Endodermal cell (in vitro differentiated cells): ENCODE measurements around the gene BPIFB2. TPM values are rescaled to one million over a fixed set of nuclear protein-coding genes. Genes with fewer than 3 reads are reported as not detected.
A peak's percentile ranks its signal among the peaks of the same experiment; 100 is the strongest.
"Not testable (repeated sequence)": the region's sequence is repeated elsewhere in the genome, so short reads cannot be mapped to it uniquely, and the experiment has no call there.

ENCODE experiments used
- DNase-seq: peaks from one replicate; pipeline ENCODE4 v3.0.0-alpha.2; 2017
- H3K27ac ChIP-seq: 2 replicates; pipeline ENCODE4 v1.5.1; 2013; ENCODE audit warnings: mild to moderate bottlenecking, low read depth, low read length, moderate library complexity
- H3K27me3 ChIP-seq: 2 replicates; pipeline ENCODE4 v1.6.1; 2013; ENCODE audit warnings: mild to moderate bottlenecking, low read length, moderate library complexity; ENCODE audit not compliant: insufficient read depth, control insufficient read depth, poor library complexity, severe bottlenecking
- H3K36me3 ChIP-seq: 2 replicates; pipeline ENCODE4 v1.7.0; 2013; ENCODE audit warnings: mild to moderate bottlenecking, low read length, moderate library complexity; ENCODE audit not compliant: control insufficient read depth, insufficient read depth
- H3K4me1 ChIP-seq: one replicate; pipeline ENCODE4 v1.7.0; 2013; ENCODE audit warnings: low read length; ENCODE audit not compliant: control insufficient read depth, insufficient read depth
- H3K4me3 ChIP-seq: 2 replicates; pipeline ENCODE4 v1.5.1; 2013; ENCODE audit warnings: mild to moderate bottlenecking, low read length, moderate library complexity
- H3K9ac ChIP-seq: 2 replicates; pipeline ENCODE4 v1.6.1; 2013; ENCODE audit warnings: mild to moderate bottlenecking, low read length, moderate library complexity; ENCODE audit not compliant: poor library complexity, severe bottlenecking; ENCODE audit errors: extremely low read depth
- H3K9me3 ChIP-seq: 2 replicates; pipeline ENCODE4 v1.6.1; 2013; ENCODE audit warnings: mild to moderate bottlenecking, low read length, moderate library complexity; ENCODE audit not compliant: control insufficient read depth
- H3K27ac Mint-ChIP-seq: 2 replicates; pipeline ENCODE4 v1.8.0; 2020; ENCODE audit warnings: mixed read lengths
- H3K27me3 Mint-ChIP-seq: 2 replicates; pipeline ENCODE4 v1.8.0; 2021; ENCODE audit warnings: mild to moderate bottlenecking, mixed read lengths; ENCODE audit not compliant: insufficient read depth
- H3K36me3 Mint-ChIP-seq: 2 replicates; pipeline ENCODE4 v1.8.0; 2020; ENCODE audit warnings: low read depth, mixed read lengths
- H3K4me1 Mint-ChIP-seq: 2 replicates; pipeline ENCODE4 v1.8.0; 2020; ENCODE audit warnings: mixed read lengths
- H3K4me3 Mint-ChIP-seq: 2 replicates; pipeline ENCODE4 v1.8.0; 2020; ENCODE audit warnings: mild to moderate bottlenecking, moderate library complexity, mixed read lengths
- H3K9me3 Mint-ChIP-seq: 2 replicates; pipeline ENCODE4 v1.8.0; 2020; ENCODE audit warnings: mild to moderate bottlenecking, mixed read lengths
- WGBS, 2 experiments: methylation state at CpG; one replicate each; pipeline versions ENCODE4 v1.1.5 to v1.1.7; 2013; ENCODE audit warnings: missing lambda C conversion rate in 2 of 2, mixed read lengths in 1 of 2; ENCODE audit not compliant: insufficient coverage in 1 of 2, insufficient read length in 1 of 2; 5-methylcytosine and 5-hydroxymethylcytosine counted together
- total RNA-seq, 2 donors: library from RNA; stranded (reverse); fragmentation: NEBNext Ultra II Directional in 1 of 2; extraction: Animal tissue kit (Norgen Biotek cat#: 25700) in 1 of 2; gene quantifications; 2 replicates in 1 of 2; 3 replicates in 1 of 2; pipeline ENCODE4 v1.2.1, GENCODE V29; 2021
- TF ChIP-seq, protein P1 (sequence below): fragments of 200-600 bp; sonication (generic); conservative IDR thresholded peaks from 2 replicates; pipeline ENCODE4 v1.5.0; 2021; ENCODE audit warnings: antibody characterized with exemption, mild to moderate bottlenecking

BPIFB2 gene
- total RNA-seq, 2 donors from 2014 or later, result not detected

DNA sequence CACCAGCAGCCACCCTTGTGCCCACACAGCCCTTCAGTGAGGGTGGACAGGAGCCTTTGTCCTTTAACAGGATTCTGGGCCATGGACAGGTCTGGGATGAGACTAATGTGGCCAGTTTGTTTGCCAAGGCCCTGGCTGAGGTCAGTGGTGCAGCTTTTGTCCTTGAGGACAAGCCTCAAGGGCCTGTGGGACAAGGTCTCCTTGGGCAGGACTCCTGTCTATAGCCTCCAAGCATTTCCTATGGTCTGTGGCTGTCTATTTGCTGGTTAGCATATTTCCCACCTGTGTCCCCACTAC, 47.3 kb upstream of the BPIFB2 start:
- H3K36me3 Mint-ChIP-seq, result peaks cover 16% of the 10 kb centered on the region
- H3K9me3 ChIP-seq, result peaks cover 28% of the 10 kb centered on the region
- TF ChIP-seq, protein P1, sequence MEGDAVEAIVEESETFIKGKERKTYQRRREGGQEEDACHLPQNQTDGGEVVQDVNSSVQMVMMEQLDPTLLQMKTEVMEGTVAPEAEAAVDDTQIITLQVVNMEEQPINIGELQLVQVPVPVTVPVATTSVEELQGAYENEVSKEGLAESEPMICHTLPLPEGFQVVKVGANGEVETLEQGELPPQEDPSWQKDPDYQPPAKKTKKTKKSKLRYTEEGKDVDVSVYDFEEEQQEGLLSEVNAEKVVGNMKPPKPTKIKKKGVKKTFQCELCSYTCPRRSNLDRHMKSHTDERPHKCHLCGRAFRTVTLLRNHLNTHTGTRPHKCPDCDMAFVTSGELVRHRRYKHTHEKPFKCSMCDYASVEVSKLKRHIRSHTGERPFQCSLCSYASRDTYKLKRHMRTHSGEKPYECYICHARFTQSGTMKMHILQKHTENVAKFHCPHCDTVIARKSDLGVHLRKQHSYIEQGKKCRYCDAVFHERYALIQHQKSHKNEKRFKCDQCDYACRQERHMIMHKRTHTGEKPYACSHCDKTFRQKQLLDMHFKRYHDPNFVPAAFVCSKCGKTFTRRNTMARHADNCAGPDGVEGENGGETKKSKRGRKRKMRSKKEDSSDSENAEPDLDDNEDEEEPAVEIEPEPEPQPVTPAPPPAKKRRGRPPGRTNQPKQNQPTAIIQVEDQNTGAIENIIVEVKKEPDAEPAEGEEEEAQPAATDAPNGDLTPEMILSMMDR, result no peak
- DNase-seq, result no peak
- H3K27me3 Mint-ChIP-seq, result peaks cover 4% of the 10 kb centered on the region
- H3K27ac ChIP-seq, result no peak overlapping the region
- no peak overlapping the region for H3K4me3 Mint-ChIP-seq
- no peak overlapping the region for H3K27ac Mint-ChIP-seq
- H3K4me1 ChIP-seq, result peaks cover 8% of the 10 kb centered on the region
- H3K4me1 Mint-ChIP-seq, result peaks cover 25% of the 10 kb centered on the region
- H3K4me3 ChIP-seq, result no peak overlapping the region
- no peaks in the 10 kb centered on the region for H3K36me3 ChIP-seq
- H3K9ac ChIP-seq, result no peak overlapping the region
- H3K27me3 ChIP-seq, result no peaks in the 10 kb centered on the region
- peaks cover 27% of the 10 kb centered on the region for H3K9me3 Mint-ChIP-seq

DNA sequence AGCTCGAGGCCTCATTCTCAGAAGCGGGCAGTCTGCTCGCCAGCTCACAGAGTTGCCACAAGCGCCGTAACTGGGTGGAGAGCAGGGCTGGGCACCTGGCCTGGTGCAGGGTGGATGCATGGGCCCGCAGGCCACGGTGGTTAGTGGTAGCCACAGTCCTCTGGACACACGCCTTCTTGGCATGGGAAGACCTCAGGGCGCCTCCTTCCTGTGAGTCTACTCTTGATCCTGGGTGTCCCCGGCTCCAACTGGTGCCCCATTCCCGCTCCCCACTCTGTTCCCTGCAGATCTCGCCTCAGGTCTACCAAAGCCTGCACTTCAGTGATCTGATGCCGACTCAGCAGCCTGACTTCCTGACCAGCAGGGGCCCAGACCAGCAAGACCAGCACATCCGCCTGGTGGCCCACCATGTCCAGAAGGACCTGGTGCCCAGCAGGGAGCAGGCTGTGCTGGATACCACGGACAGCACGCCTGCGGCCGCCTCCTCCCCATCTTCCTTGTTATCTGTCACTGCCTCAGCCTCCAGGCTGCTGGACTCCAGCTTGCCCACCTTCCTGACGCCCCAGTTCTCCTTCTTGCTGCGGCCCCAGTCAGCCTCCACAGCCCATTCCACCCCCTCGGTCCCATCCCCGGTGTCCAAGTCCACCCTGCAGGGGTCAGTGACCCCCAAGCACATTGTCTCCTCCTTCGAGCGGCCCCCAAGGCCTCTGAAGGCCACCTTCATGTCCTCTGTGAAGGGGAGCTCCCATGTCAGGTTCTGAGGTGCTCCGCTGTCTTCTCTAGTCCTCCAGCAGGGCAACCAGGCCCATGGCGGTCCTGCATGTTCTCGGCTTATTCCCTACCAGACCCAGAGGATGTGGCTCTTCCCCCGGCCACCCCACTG, 46.4 kb upstream of the BPIFB2 start:
- H3K36me3 Mint-ChIP-seq, result peaks cover 16% of the 10 kb centered on the region
- no peak overlapping the region for H3K4me3 Mint-ChIP-seq
- peak; percentile 36 for DNase-seq
- peak overlapping the region; percentile 28 for H3K27ac Mint-ChIP-seq
- H3K9me3 ChIP-seq, result peaks cover 21% of the 10 kb centered on the region
- H3K27me3 ChIP-seq, result no peaks in the 10 kb centered on the region
- H3K4me1 Mint-ChIP-seq, result peaks cover 25% of the 10 kb centered on the region
- H3K4me1 ChIP-seq, result peaks cover 8% of the 10 kb centered on the region
- H3K9ac ChIP-seq, result no peak overlapping the region
- no peak overlapping the region for H3K27ac ChIP-seq
- H3K27me3 Mint-ChIP-seq, result peaks cover 4% of the 10 kb centered on the region
- peaks cover 21% of the 10 kb centered on the region for H3K9me3 Mint-ChIP-seq
- no peak overlapping the region for H3K4me3 ChIP-seq
- no peaks in the 10 kb centered on the region for H3K36me3 ChIP-seq
- WGBS, 2 experiments, result 91% methylated on average over 16 to 28 of the region's 28 CpGs
- TF ChIP-seq, protein P1, result no peak

DNA sequence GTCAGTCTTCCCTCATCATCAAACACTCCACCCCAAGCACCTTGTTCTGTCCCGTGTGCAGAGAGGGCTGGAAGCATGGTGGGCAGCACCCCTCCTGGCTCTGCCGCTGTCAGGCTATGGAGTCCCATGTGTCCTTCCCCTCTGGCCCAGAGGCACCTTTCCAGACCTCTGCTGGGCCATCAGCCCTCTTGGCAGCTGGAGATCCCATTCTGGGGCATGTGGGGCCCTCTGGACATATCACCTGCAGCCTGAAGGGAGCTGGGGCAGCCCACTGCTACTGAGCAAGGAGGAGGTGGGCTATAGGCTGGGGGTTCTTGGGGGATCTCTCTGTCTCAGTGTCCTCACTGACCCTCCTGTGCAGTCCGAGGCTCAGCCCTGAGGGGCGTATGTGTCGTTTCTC, 45.5 kb upstream of the BPIFB2 start:
- 94 to 100% methylated on average over 2 to 5 of the region's 5 CpGs for WGBS, 2 experiments
- Histone ChIP-seq H3K4me3 (no peak overlapping the region), H3K27ac (no peak overlapping the region), H3K9me3 (peaks cover 13% of the 10 kb centered on the region), H3K36me3 (no peaks in the 10 kb centered on the region), H3K9ac (no peak overlapping the region), H3K4me1 (peaks cover 8% of the 10 kb centered on the region), H3K27me3 (no peaks in the 10 kb centered on the region)
- Mint-ChIP-seq H3K36me3 (peaks cover 10% of the 10 kb centered on the region), H3K4me3 (no peak overlapping the region), H3K9me3 (peaks cover 11% of the 10 kb centered on the region), H3K27me3 (peaks cover 4% of the 10 kb centered on the region), H3K4me1 (peaks cover 26% of the 10 kb centered on the region), H3K27ac (no peak overlapping the region)
- TF ChIP-seq, protein P1, result no peak
- no peak for DNase-seq

DNA sequence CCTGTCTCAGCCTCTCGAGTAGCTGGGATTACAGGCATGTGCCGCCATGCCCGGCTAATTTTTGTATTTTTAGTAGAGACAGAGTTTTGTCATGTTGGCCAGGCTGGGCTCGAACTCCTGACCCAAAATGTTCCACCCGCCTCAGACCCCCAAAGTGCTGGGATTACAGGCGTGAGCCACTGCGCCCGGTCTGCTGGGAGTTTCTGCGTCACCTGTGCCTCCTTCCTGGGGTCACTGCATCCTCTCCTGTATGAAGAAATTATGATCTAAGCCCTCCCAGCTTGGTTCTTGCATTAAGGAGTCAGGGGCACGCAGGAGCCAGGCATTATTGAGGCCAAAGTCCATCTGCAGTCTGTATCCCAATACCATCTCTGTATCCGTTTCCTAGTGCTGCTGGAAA, 44.9 kb upstream of the BPIFB2 start:
- not testable (repeated sequence) for H3K9me3 ChIP-seq, H3K36me3 ChIP-seq, DNase-seq, H3K4me3 Mint-ChIP-seq, H3K36me3 Mint-ChIP-seq, H3K27ac ChIP-seq, H3K4me1 ChIP-seq, H3K27me3 ChIP-seq, H3K9ac ChIP-seq, H3K27me3 Mint-ChIP-seq, H3K4me3 ChIP-seq, H3K9me3 Mint-ChIP-seq
- WGBS, 2 experiments, result 88 to 91% methylated on average over 10 to 11 of the region's 11 CpGs
- H3K4me1 Mint-ChIP-seq, result peaks cover 26% of the 10 kb centered on the region
- H3K27ac Mint-ChIP-seq, result peak overlapping the region; percentile 67
